ENCODE results near the gene AKAP9.
"Not testable (repeated sequence)": the region's sequence is repeated elsewhere in the genome, so short reads cannot be mapped to it uniquely, and the experiment has no call there.

AKAP9 gene

DNA sequence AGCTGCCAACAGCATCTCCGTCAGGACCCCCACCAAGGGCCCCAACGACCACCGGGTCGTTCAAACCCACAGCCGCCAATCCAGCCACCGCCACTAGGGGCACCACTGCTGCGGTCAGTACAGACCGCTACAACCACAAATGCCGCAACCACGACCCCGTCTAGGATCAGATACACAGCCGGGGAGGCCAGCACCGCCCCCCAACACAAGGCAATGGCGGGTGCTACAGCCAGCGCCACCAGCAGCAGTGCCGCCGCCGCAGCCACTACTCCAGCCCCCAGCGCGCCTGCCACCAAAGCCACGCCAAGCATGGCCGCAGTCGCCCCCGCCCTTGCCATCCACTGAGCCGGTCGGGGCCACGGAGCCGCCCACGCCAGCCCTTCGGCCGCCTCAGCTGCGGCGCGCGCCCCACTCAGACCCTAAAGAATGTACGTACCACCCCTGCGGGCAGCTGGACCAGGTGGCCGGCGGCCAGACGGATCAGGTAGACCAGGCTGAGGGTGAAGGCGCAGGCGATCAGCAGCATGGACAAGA lies 193.1 kb downstream of the AKAP9 start:
- peak; percentile 93 for DNase-seq (ENCODE audit: low read depth, low spot score)

DNA sequence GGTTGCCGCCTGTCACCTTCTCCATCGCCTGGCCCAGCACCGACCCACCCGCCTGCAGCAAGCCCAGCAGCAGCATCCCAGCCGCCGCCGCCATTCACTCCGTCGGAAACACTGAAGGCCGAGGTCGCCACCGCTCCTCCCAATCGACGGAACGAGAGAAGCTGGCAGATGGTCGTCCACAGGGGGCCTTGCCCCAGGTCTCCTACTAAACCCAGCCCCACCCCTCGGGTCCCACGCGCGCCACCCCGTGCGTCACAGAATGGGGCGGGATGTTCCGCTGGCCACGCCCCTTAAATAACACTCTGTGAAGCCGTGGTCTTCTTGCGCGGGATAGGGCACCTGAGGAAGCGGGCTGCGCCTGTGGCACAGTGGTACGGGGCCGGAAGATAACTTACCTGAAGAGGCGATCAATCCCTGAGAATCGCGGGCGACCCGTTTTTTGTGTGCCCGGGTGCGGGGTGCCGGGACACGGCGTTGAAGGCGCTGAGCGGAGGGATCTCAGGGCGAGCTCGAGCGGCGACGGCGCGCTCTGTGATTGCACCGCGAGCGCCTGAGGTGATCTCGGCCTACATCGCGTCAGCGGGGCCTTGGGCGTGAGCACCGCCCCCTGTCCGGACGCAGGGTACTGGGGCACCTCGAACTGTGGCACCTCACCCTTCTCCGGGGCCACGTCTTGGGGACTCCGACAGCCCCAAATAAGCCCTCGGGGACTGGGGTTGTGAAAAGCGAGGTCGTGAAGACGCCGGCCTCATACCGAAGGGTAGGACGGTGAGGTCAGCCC lies 193.8 kb downstream of the AKAP9 start, which contains the start of gene CYP51A1:
TSS of gene CYP51A1 (minus strand) at position 207 of the 781 bp plus-strand sequence. CDS start at position 94, 113 bp downstream.
- peak; percentile 94 for DNase-seq (ENCODE audit: low read depth, low spot score)

DNA sequence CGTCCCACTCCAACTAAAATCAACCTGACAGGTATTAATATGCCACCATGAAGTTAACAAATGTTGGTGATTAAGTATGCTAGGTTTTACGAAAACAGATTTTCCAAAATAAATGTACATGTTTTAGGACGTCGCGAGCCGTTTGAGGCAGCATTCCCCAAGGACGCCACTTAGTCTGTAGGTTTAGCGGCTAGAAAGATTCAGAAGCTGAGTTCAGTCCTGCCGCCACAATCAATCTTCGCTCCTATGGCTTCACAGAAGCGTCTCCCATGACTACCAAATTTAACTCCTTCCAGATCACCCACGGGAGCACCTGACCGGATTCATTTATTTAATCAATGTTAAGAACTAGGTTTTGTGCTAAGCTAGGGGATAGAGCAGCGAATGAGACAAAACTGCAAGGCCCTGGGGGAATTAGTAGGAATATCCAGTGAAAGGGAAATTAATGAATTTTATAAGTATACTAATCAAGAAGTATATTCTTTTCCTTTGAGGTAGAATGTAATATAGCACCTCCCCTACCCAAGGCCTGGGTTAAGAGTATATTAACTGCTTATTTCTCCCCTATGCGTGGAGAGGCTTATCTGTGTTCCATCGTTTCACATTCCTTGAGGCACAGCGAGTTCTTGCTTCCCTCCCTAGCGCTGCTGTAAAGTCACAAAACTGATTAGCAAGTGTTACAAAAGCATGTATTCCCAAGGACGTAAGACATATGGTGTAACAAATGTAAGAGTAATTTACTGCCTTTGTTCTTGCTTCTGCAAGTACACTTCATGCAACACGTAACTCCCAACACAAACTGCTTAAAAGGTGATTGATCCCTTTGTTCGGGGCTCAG lies 194.6 kb downstream of the AKAP9 start:
- peak; percentile 18 for DNase-seq (ENCODE audit: low read depth, low spot score)

DNA sequence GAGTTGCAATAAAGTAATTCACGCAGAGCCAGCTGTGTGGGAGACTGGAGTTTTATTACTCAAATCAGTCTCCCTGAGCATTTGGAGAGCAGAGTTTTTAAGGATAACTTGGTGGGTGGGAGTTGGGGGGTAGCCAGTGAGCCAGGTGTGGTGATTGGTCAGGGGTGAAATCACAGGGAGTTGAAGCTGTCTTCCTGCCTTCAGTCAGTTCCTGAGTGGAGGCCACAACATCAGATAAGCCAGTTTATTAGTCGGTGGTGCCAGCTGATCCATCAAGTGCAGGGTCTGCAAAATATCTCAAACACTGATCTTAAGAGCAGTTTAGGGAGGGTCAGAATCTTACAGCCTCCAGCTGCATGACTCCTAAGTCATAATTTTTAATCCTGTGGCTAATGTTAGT lies 196.9 kb downstream of the AKAP9 start:
- peak; percentile 23 for DNase-seq (ENCODE audit: low read depth, low spot score)

DNA sequence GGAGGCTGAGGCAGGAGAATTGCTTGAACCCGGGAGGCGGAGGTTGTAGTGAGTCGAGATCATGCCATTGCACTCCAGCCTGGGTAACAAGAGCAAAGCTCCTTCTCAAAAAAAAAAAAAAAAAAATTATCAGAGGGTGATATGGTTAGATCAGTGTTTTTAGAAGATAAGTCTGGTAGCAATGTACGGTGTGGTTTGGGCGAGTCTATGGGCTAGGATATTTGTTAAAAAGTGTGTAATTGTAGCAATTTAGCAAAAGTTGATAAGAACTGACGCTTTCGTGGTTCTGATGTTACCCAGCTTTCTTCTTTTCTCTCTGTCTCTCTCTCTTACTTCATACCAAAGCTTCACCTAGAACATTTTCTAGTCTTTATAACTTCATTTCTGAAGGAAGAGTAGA lies 200.5 kb downstream of the AKAP9 start:
- no peak for DNase-seq (ENCODE audit: low read depth, low spot score)

DNA sequence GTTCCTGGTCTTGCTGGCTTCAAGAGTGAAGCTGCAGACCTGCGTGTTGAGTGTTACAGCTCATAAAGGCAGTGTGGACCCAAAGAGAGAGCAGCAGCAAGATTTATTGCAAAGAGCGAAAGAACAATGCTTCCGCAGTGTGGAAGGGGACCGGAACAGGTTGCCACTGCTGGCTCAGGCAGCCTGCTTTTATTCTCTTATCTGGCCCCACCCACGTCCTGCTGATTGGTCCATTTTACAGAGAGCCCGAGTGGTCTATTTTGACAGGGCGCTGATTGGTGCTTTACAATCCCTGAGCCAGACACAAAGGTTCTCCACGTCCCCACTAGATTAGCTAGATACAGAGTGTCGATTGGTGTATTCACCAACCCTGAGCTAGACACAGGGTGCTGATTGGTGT lies 202.1 kb downstream of the AKAP9 start:
- DNase-seq (ENCODE audit: low read depth, low spot score) = not testable (repeated sequence)

DNA sequence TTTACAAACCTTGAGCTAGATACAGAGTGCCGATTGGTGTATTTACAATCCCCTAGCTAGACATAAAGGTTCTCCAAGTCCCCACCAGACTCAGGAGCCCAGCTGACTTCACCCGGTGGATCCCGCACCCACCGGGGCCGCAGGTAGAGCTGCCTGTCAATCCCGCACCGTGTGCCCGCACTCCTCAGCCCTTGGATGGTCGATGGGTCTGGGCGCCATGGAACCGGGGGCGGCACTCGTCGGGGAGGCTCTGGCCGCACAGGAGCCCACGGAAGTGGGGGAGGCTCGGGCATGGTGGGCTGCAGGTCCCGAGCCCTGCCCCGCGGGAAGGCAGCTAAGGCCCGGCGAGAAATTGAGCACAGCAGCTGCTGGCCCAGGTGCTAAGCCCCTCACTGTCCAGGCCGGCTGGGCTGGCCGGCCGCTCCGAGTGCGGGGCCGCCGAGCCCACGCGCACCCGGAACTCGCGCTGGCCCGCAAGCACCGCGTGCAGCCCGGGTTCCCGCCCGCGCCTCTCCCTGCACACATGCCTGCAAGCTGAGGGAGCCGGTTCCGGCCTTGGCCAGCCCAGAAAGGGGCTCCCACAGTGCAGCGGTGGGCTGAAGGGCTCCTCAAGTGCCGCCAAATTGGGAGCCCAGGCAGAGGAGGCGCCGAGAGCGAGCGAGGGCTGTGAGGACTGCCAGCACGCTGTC lies 202.7 kb downstream of the AKAP9 start:
- not testable (repeated sequence) for DNase-seq (ENCODE audit: low read depth, low spot score)

DNA sequence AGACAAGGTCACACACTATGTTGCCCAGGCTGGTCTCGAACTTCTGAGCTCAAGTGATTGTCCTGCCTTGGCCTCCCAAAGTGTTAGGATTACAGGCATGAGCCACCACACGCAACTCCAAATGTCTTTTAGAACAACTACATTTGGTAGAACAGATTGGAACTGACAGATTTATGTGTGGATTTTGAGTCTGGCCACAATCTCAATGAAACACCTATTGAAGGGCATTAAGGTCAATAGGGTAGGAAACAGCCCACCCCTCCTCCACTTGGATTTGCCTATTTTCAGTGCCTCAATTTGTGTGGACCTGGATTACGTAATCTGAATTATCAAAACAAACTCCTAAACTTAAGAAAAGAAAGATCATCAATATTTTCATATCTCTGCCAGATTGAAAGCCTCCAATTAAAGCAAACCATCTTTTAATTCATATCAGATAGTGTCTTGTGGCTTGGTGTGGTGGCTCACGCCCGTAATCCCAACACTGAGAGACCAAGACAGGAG lies 209.1 kb downstream of the AKAP9 start:
- no peak for DNase-seq (ENCODE audit: low read depth, low spot score)

DNA sequence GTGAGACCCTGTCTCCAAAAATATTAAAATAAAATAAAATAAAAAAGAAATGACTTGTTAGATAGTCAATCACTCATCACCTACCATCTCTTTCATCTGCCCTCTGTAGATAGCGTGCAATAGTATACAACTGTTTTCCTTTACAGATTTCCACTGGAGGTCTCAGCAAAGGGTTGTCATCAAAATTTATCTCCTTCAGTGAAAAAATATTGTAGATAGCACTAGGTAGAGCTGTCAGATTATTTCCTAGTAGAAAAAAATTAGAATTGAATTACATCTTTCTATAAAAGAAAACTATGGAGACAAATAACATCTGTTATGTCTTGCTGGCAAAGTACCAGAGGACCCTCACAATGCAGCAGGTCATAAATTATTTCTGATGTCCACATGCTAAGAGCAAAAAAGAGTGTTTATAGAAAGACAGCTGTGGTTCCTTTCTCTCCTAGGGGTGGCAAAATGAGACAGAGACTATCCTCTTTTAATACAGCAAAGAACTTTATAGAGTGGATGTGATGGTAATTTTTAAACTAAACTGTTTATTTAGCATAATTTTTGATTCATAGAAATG lies 209.9 kb downstream of the AKAP9 start:
- no peak for DNase-seq (ENCODE audit: low read depth, low spot score)

DNA sequence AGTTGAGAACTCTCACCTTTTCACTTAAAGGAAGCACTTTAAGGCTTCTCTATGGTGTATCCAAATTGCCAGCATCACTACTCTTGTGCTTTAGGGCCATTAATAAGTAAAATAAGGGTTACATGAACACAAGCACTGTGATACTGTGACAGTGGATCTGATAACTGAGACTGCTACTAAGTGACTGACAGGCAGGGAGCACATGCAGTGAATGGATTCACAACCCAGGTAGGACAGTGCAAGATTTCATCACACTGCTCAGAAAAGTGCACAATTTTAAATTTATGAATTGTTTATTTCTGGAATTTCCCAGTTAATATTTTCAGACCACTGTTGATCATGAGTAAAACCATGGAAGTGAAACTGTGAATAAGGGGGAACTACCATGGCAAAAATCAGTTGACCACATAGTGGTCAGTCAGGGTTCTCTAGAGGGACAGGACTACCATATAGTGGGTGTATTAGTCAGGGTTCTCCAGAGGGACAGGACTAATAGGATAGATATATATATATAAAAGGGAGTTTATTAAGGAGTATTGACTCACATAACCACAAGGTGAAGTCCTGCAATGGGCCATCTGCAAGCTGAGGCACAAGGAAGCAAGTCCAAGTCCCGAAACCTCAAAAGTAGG lies 214.6 kb downstream of the AKAP9 start:
- DNase-seq (ENCODE audit: low read depth, low spot score) = no peak

DNA sequence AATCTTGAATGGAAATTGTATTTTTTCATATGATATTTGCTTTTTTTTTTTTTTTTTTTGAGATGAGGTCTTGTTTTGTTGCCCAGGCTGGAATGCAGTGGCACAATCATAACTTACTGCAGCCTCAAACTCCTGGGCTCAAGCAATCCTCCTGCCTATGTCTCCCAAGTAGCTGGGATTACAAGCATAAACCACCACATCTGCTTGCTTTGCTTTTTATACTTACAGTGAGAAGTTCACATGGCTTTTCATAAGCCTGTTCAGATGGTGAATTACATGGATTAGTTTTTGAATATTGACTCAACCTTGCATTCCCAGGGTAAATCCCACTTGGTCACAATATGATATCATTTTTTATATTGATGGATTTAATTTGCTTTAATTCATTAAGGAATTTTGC lies 216.3 kb downstream of the AKAP9 start:
- no peak for DNase-seq (ENCODE audit: low read depth, low spot score)

DNA sequence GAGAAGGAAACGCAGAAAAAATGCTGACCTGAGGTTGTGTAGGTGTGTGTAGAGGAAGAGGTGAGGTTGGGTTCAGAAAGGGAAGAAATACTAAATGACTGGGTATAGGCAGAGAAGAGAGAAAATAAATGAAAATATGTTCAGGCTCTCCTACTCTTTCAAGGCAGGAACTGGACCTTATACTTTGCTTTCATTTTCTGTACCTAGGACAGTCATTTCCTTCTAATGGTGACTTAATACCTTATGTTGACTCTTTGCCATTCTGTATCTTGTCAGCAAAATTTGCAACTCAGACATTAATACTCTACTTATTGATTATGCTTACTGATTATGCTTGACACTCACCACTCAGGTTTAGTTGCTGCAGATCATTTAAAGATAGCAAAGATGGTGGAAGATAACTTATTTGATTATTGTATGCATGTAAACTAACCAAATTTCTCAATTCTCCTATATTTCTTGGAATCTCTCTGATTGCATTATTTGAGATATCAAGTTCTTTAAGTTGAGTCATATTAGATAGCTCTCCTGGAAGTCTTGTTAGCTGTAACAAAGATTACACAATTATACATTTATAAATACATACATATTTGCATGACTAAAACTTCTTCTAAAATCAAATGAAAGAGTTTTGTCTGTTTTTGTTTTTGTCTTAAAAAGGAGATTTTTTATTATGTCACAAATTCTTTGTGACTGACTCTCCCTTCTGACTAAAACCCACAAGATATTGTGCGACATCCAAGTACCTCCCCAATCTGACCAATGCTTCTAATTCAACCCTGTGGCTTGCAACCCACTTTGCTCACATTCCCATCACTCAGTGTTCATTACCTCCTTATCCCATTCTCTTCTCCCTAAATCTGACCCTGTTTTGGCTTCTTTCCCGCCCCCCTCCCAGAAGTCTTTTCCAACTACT lies 218.3 kb downstream of the AKAP9 start:
- DNase-seq (ENCODE audit: low read depth, low spot score) = no peak

All from ELF-1 (cell line).